WTC11 (cell line): ENCODE data around the gene CELSR3. TPM values are rescaled to one million over a fixed set of nuclear protein-coding genes. Genes with fewer than 3 reads are reported as not detected.

Experiments
- ATF2 ChIP-seq: sonication (generic); formaldehyde crosslinking; IDR thresholded peaks from 2 replicates; pipeline ENCODE4 v1.8.1; 2022; ENCODE audit warnings: low read depth, missing genetic modification reagents, borderline replicate concordance
- CREM ChIP-seq: sonication (generic); formaldehyde crosslinking; IDR thresholded peaks from 2 replicates; pipeline ENCODE4 v1.8.1; 2022; ENCODE audit warnings: mild to moderate bottlenecking, missing genetic modification reagents, moderate library complexity
- ELF4 ChIP-seq: sonication (generic); formaldehyde crosslinking; IDR thresholded peaks from 2 replicates; pipeline ENCODE4 v1.8.1; 2022; ENCODE audit warnings: low read depth, mild to moderate bottlenecking, moderate library complexity, missing genetic modification reagents
- HMGA2 ChIP-seq: fragments of 250-450 bp; sonication (Bioruptor Pico); IDR thresholded peaks from 2 replicates; pipeline ENCODE4 v1.4.0; 2021; ENCODE audit warnings: mild to moderate bottlenecking, moderate library complexity
- IRF2 ChIP-seq: sonication (generic); formaldehyde crosslinking; IDR thresholded peaks from 2 replicates; pipeline ENCODE4 v1.8.0; 2022; ENCODE audit warnings: low read depth, missing genetic modification reagents, borderline replicate concordance
- KAT7 ChIP-seq: sonication (generic); formaldehyde crosslinking; IDR thresholded peaks from 2 replicates; pipeline ENCODE4 v1.8.1; 2023; ENCODE audit warnings: missing genetic modification reagents, mild to moderate bottlenecking, borderline replicate concordance
- MAX ChIP-seq: sonication (generic); formaldehyde crosslinking; IDR thresholded peaks from 2 replicates; pipeline ENCODE4 v1.8.0; 2022; ENCODE audit warnings: mild to moderate bottlenecking, missing genetic modification reagents
- NFATC4 ChIP-seq: fragments of 250-450 bp; sonication (Bioruptor Pico); IDR thresholded peaks from 2 replicates; pipeline ENCODE4 v1.9.0; 2021; ENCODE audit warnings: mild to moderate bottlenecking
- NFYB ChIP-seq: sonication (generic); formaldehyde crosslinking; conservative IDR thresholded peaks from 2 replicates; pipeline ENCODE4 v1.8.0; 2022; ENCODE audit warnings: low read depth, missing genetic modification reagents
- NR3C1 ChIP-seq: sonication (generic); formaldehyde crosslinking; conservative IDR thresholded peaks from 2 replicates; pipeline ENCODE4 v1.8.1; 2023; ENCODE audit warnings: low read depth, mild to moderate bottlenecking, missing genetic modification reagents
- PRDM15 ChIP-seq: sonication (generic); formaldehyde crosslinking; IDR thresholded peaks from 2 replicates; pipeline ENCODE4 v1.8.0; 2022; ENCODE audit warnings: missing genetic modification reagents
- PRRX2 ChIP-seq: fragments of 250-450 bp; sonication (Bioruptor Pico); IDR thresholded peaks from 2 replicates; pipeline ENCODE4 v1.8.0; 2021; ENCODE audit warnings: mild to moderate bottlenecking
- TCF7 ChIP-seq: sonication (generic); formaldehyde crosslinking; IDR thresholded peaks from 2 replicates; pipeline ENCODE4 v1.8.0; 2022; ENCODE audit warnings: mild to moderate bottlenecking, low read depth, missing genetic modification reagents, moderate library complexity
- TEAD4 ChIP-seq: sonication (generic); formaldehyde crosslinking; IDR thresholded peaks from 2 replicates; pipeline ENCODE4 v1.8.0; 2022; ENCODE audit warnings: mild to moderate bottlenecking, missing genetic modification reagents
- ZMAT4 ChIP-seq: fragments of 250-450 bp; sonication (Bioruptor Pico); IDR thresholded peaks from 2 replicates; pipeline ENCODE4 v1.9.0; 2021; ENCODE audit warnings: mild to moderate bottlenecking
- ZNF138 ChIP-seq: sonication (generic); formaldehyde crosslinking; conservative IDR thresholded peaks from 2 replicates; pipeline ENCODE4 v1.8.1; 2022; ENCODE audit warnings: mild to moderate bottlenecking, moderate library complexity, missing genetic modification reagents
- ZNF219 ChIP-seq: sonication (generic); formaldehyde crosslinking; IDR thresholded peaks from 2 replicates; pipeline ENCODE4 v1.8.0; 2023; ENCODE audit warnings: missing genetic modification reagents, mild to moderate bottlenecking, borderline replicate concordance
- ZNF232 ChIP-seq: sonication (generic); formaldehyde crosslinking; IDR thresholded peaks from 2 replicates; pipeline ENCODE4 v1.8.0; 2022; ENCODE audit warnings: mild to moderate bottlenecking, missing genetic modification reagents
- ZNF416 ChIP-seq: fragments of 250-450 bp; sonication (Bioruptor Pico); IDR thresholded peaks from 2 replicates; pipeline ENCODE4 v1.9.0; 2021; ENCODE audit warnings: mild to moderate bottlenecking, inconsistent platforms
- ZNF423 ChIP-seq: fragments of 250-450 bp; sonication (Bioruptor Pico); IDR thresholded peaks from 2 replicates; pipeline ENCODE4 v2.1.2; 2022; ENCODE audit warnings: mild to moderate bottlenecking, moderate library complexity
- ZNF512 ChIP-seq: sonication (generic); formaldehyde crosslinking; IDR thresholded peaks from 2 replicates; pipeline ENCODE4 v1.8.1; 2022; ENCODE audit warnings: missing genetic modification reagents, borderline replicate concordance
- ZSCAN18 ChIP-seq: fragments of 250-450 bp; sonication (Bioruptor Pico); IDR thresholded peaks from 2 replicates; pipeline ENCODE4 v2.1.2; 2022; ENCODE audit warnings: mild to moderate bottlenecking, moderate library complexity
- total RNA-seq: library from RNA; stranded (reverse); gene quantifications from 3 replicates; pipeline ENCODE4 v1.2.3, GENCODE V29; 2021
- TF ChIP-seq, protein P1 (sequence below): sonication (generic); formaldehyde crosslinking; IDR thresholded peaks from 2 replicates; pipeline ENCODE4 v1.8.0; 2023; ENCODE audit warnings: missing genetic modification reagents
- TF ChIP-seq, protein P2 (sequence below): sonication (generic); formaldehyde crosslinking; IDR thresholded peaks from 2 replicates; pipeline ENCODE4 v1.8.1; 2022; ENCODE audit warnings: mild to moderate bottlenecking, missing genetic modification reagents, moderate library complexity, borderline replicate concordance
- TF ChIP-seq, protein P3 (sequence below): fragments of 250-450 bp; sonication (Bioruptor Pico); IDR thresholded peaks from 2 replicates; pipeline ENCODE4 v1.9.0; 2021; ENCODE audit warnings: mild to moderate bottlenecking

Gene CELSR3
- total RNA-seq, 1 experiment from 2014 or later, result 27.9 TPM

DNA sequence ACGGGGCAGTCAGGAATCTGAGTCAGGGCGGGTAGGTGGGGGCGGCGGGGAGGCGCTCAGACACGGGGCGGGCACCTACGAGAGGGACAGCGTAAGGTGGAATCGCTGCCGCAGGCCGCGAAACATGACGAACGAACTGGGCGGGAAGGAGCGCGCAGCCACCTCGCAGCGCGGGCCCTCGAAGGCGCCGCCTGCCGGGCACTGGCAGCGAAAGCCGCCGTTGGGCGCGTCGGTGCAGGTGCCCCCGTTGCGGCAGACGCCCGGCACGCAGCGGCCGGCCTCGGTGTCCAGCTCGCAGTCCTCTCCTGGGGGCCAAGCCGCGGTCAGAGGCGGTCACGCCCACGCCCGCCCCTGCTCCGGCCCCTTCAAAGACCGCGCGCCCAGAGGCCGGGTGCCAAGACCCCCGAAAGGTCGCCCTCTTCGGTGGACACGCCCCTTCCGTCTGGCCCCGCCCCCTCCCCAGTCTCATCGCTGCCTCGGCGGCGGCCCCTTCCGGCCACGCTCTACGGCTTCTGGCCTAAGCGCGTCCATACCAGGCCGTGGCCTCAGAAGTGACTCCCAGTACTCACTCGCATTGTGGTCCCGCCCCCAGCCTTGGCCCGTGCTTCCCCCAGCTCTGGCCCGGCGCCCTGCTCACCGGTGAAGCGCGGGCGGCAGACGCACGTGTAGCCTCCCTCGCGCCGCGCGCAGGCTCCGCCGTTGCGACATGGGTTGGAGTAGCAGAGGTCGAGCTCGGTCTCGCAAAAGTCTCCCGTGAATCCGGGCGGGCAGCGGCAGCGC is 6.4 kb downstream of the CELSR3 start (continued):
- TF ChIP-seq ATF2 (CRISPR knock-in tag) (no peak), NFATC4 (no peak), ZNF512 (CRISPR knock-in tag) (no peak), CREM (CRISPR knock-in tag) (0 out of 2 replicates have a peak, but pooled peaks have one; percentile 40), ELF4 (CRISPR knock-in tag) (0 out of 2 replicates have a peak, but pooled peaks have one; percentile 63), PRDM15 (CRISPR knock-in tag) (no peak), ZNF138 (CRISPR knock-in tag) (peak; percentile 93; the same call in 1 of the 2 replicates), KAT7 (CRISPR knock-in tag) (peak; percentile 98), ZNF423 (CRISPR knock-in tag) (no peak), NR3C1 (CRISPR knock-in tag) (0 out of 2 replicates have a peak, but pooled peaks have one; percentile 21), NFYB (no peak), ZMAT4 (CRISPR knock-in tag) (no peak), MAX (CRISPR knock-in tag) (peak; percentile 97), HMGA2 (CRISPR knock-in tag) (no peak), ZNF232 (peak; percentile 82; the same call in 1 of the 2 replicates), PRRX2 (no peak), TCF7 (CRISPR knock-in tag) (no peak), IRF2 (no peak), ZSCAN18 (no peak), TEAD4 (no peak; the same call in 1 of the 2 replicates), ZNF219 (CRISPR knock-in tag) (0 out of 2 replicates have a peak, but pooled peaks have one; percentile 54), ZNF416 (CRISPR knock-in tag) (peak; percentile 57; the same call in 1 of the 2 replicates)
- TF ChIP-seq, protein P1, sequence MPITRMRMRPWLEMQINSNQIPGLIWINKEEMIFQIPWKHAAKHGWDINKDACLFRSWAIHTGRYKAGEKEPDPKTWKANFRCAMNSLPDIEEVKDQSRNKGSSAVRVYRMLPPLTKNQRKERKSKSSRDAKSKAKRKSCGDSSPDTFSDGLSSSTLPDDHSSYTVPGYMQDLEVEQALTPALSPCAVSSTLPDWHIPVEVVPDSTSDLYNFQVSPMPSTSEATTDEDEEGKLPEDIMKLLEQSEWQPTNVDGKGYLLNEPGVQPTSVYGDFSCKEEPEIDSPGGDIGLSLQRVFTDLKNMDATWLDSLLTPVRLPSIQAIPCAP, result peak; percentile 60; the same call in 1 of the 2 replicates
- TF ChIP-seq, protein P2, sequence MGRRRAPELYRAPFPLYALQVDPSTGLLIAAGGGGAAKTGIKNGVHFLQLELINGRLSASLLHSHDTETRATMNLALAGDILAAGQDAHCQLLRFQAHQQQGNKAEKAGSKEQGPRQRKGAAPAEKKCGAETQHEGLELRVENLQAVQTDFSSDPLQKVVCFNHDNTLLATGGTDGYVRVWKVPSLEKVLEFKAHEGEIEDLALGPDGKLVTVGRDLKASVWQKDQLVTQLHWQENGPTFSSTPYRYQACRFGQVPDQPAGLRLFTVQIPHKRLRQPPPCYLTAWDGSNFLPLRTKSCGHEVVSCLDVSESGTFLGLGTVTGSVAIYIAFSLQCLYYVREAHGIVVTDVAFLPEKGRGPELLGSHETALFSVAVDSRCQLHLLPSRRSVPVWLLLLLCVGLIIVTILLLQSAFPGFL (CRISPR knock-in tag), result no peak
- TF ChIP-seq, protein P3, sequence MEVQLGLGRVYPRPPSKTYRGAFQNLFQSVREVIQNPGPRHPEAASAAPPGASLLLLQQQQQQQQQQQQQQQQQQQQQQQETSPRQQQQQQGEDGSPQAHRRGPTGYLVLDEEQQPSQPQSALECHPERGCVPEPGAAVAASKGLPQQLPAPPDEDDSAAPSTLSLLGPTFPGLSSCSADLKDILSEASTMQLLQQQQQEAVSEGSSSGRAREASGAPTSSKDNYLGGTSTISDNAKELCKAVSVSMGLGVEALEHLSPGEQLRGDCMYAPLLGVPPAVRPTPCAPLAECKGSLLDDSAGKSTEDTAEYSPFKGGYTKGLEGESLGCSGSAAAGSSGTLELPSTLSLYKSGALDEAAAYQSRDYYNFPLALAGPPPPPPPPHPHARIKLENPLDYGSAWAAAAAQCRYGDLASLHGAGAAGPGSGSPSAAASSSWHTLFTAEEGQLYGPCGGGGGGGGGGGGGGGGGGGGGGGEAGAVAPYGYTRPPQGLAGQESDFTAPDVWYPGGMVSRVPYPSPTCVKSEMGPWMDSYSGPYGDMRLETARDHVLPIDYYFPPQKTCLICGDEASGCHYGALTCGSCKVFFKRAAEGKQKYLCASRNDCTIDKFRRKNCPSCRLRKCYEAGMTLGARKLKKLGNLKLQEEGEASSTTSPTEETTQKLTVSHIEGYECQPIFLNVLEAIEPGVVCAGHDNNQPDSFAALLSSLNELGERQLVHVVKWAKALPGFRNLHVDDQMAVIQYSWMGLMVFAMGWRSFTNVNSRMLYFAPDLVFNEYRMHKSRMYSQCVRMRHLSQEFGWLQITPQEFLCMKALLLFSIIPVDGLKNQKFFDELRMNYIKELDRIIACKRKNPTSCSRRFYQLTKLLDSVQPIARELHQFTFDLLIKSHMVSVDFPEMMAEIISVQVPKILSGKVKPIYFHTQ (CRISPR knock-in tag), result no peak
